GM12878 (cell line): ENCODE results near the gene NUMB. TPM values are rescaled to one million over a fixed set of nuclear protein-coding genes. Genes with fewer than 3 reads are reported as not detected.

ENCODE experiments used
- ATAC-seq: fragments of 200-7000 bp; cut with Tn5 transposase; 3 replicates; pipeline ENCODE4 v1.9.1; 2020; ENCODE audit warnings: mild to moderate bottlenecking, moderate library complexity
- BruUV-seq: library from RNA; stranded (reverse); fragments of 400-500 nt; replicated peaks from 2 replicates; lab custom pipeline; 2021; lab: Mats Ljungman, UMichigan
- CTCF ChIA-PET: fragments of 300-600 bp; sonication (Branson Sonifier 250); formaldehyde crosslinking; extraction: SDS; loops from one replicate; lab custom pipeline; 2021; ENCODE audit warnings: inconsistent platforms; lab: Yijun Ruan, JAX
- POLR2A ChIA-PET: fragments of 350-600 bp; formaldehyde crosslinking; extraction: SDS; loops from one replicate; lab custom pipeline; 2021; ENCODE audit warnings: inconsistent platforms; lab: Charles Lee
- RAD21 ChIA-PET: fragments of 300-600 bp; sonication (Branson Sonifier 250); formaldehyde crosslinking; loops from one replicate; lab custom pipeline; 2023; ENCODE audit warnings: antibody characterized with exemption; ENCODE audit not compliant: unreplicated experiment; lab: Charles Lee
- SMC1A ChIA-PET: fragments of 300-600 bp; sonication (Branson Sonifier 250); formaldehyde crosslinking; loops from one replicate; lab custom pipeline; 2023; ENCODE audit not compliant: unreplicated experiment, uncharacterized antibody; lab: Charles Lee
- DNase-seq: peaks from one replicate; pipeline ENCODE4 v3.0.0-alpha.2; 2011; ENCODE audit warnings: low read depth, low spot score
- FAIRE-seq: peaks from 3 replicates; lab custom pipeline; 2011; peaks lifted over from hg19 to GRCh38; lab: Jason Lieb, UNC
- H2AFZ ChIP-seq: 2 replicates; pipeline ENCODE4 v1.6.0; 2011; ENCODE audit warnings: low read depth, low read length, control low read depth; ENCODE audit not compliant: control insufficient read depth
- H3K27ac ChIP-seq: 2 replicates; pipeline ENCODE4 v1.5.1; 2011; ENCODE audit warnings: control low read depth; ENCODE audit not compliant: control insufficient read depth, insufficient read depth
- H3K27me3 ChIP-seq, 2 experiments: replicated peaks in 1 of 2; 2 replicates each; pipeline versions ENCODE4 v1.6.0 to v1.6.1; 2011; ENCODE audit warnings: low read length in 1 of 2; ENCODE audit not compliant: control insufficient read depth in 2 of 2, insufficient read depth in 2 of 2
- H3K36me3 ChIP-seq, 2 experiments: 2 replicates each; pipeline ENCODE4 v1.5.1; 2011; ENCODE audit warnings: low read length in 1 of 2; ENCODE audit not compliant: control insufficient read depth in 2 of 2, insufficient read depth in 2 of 2
- H3K4me1 ChIP-seq: 2 replicates; pipeline ENCODE4 v1.6.1; 2011; ENCODE audit warnings: mild to moderate bottlenecking, low read length, moderate library complexity, mixed read lengths; ENCODE audit not compliant: control insufficient read depth, insufficient read depth
- H3K4me2 ChIP-seq: 2 replicates; pipeline ENCODE4 v1.6.0; 2011; ENCODE audit warnings: control low read depth; ENCODE audit not compliant: control insufficient read depth, insufficient read depth
- H3K4me3 ChIP-seq: fragments of 200-600 bp; sonication (generic); 2 replicates; pipeline ENCODE4 v1.5.1; 2016
- H3K79me2 ChIP-seq: 2 replicates; pipeline ENCODE4 v1.6.0; 2011; ENCODE audit warnings: low read length; ENCODE audit not compliant: control insufficient read depth, insufficient read depth
- H3K9ac ChIP-seq: 2 replicates; pipeline ENCODE4 v1.8.0; 2011; ENCODE audit warnings: low read length, control low read depth, mixed read lengths; ENCODE audit not compliant: control insufficient read depth, insufficient read depth
- H3K9me3 ChIP-seq: replicated peaks from 3 replicates; pipeline ENCODE4 v1.5.1; 2011; ENCODE audit warnings: mild to moderate bottlenecking, low read length; ENCODE audit not compliant: control insufficient read depth, insufficient read depth
- H4K20me1 ChIP-seq: 2 replicates; pipeline ENCODE4 v1.6.0; 2011; ENCODE audit not compliant: control insufficient read depth, insufficient read depth
- ATF2 ChIP-seq: IDR thresholded peaks from 2 replicates; pipeline ENCODE4 v1.6.1; 2012; ENCODE audit warnings: low read length, inconsistent platforms
- BRCA1 ChIP-seq: IDR thresholded peaks from 2 replicates; pipeline ENCODE4 v1.6.1; 2011; ENCODE audit warnings: low read depth, low read length, improper control_type of control experiment
- CBX3 ChIP-seq: fragments of 200-600 bp; sonication (generic); IDR thresholded peaks from 2 replicates; pipeline ENCODE4 v1.6.1; 2016; ENCODE audit warnings: low read depth, borderline replicate concordance
- IKZF1 ChIP-seq: fragments of 450-650 bp; conservative IDR thresholded peaks from 2 replicates; pipeline ENCODE4 v1.6.1; 2017; ENCODE audit warnings: antibody characterized with exemption, mild to moderate bottlenecking
- MLLT1 ChIP-seq: fragments of 450-650 bp; IDR thresholded peaks from 2 replicates; pipeline ENCODE4 v1.6.1; 2016; ENCODE audit warnings: mild to moderate bottlenecking
- MXI1 ChIP-seq: fragments of 150-350 bp; IDR thresholded peaks from 2 replicates; pipeline ENCODE4 v1.6.1; 2011; ENCODE audit warnings: low read depth, mild to moderate bottlenecking, inconsistent platforms, low read length, improper control_type of control experiment
- NR2C1 ChIP-seq: fragments of 450-650 bp; IDR thresholded peaks from 2 replicates; pipeline ENCODE4 v1.6.1; 2017; ENCODE audit warnings: antibody characterized with exemption, mild to moderate bottlenecking, moderate library complexity
- TARDBP ChIP-seq: IDR thresholded peaks from 2 replicates; pipeline ENCODE4 v1.6.1; 2016; ENCODE audit warnings: borderline replicate concordance
- TBL1XR1 ChIP-seq: IDR thresholded peaks from 2 replicates; pipeline ENCODE4 v1.6.1; 2012; ENCODE audit warnings: low read depth, low read length, improper control_type of control experiment
- TCF7 ChIP-seq: IDR thresholded peaks from 2 replicates; pipeline ENCODE4 v1.6.1; 2014; ENCODE audit warnings: antibody characterized with exemption, borderline replicate concordance
- ZBTB11 ChIP-seq: fragments of 450-650 bp; formaldehyde crosslinking; IDR thresholded peaks from 2 replicates; pipeline ENCODE4 v1.5.0; 2022; ENCODE audit warnings: mild to moderate bottlenecking, missing genetic modification characterization
- ZNF274 ChIP-seq: IDR thresholded peaks from one replicate; pipeline ENCODE4 v1.8.0; 2011; ENCODE audit not compliant: insufficient read length, insufficient read depth
- WGBS: methylation state at CpG from one replicate; pipeline ENCODE4 v1.1.6; 2016; ENCODE audit warnings: low lambda C conversion rate; ENCODE audit not compliant: insufficient replicate concordance, insufficient coverage; ENCODE audit errors: missing lambda C conversion rate; 5-methylcytosine and 5-hydroxymethylcytosine counted together
- in situ Hi-C: fragments of 300-500 bp; cut with MboI; formaldehyde crosslinking; loops from 9 replicates; pipeline ENCODE4 v1.14.3; 2018; ENCODE audit warnings: mixed read lengths
- intact Hi-C: fragments of 100-400 bp; cut with micrococcal nuclease; formaldehyde crosslinking; loops from one replicate; pipeline ENCODE4 v1.14.2; 2022; ENCODE audit not compliant: unreplicated experiment
- polyA plus RNA-seq, 11 experiments: library from polyadenylated mRNA; depleted of rRNA in 4 of 11; unstranded in 6 of 11; stranded (reverse) in 5 of 11; fragments of >200 nt; fragmentation: Nextera tagmentation in 4 of 11; fragmentation: Illumina TruSeq in 1 of 11; extraction: Ambion mirVana in 4 of 11; extraction: Trizol in 1 of 11; gene quantifications; 1 replicate in 1 of 11; 2 replicates in 10 of 11; pipeline versions ENCODE4 v1.2.1 to v1.2.3, GENCODE V29; 2011 to 2016; ENCODE audit warnings: inconsistent platforms in 2 of 11, missing spikeins in 2 of 11, low read depth in 1 of 11
- total RNA-seq, 4 experiments: library from RNA; depleted of rRNA in 3 of 4; stranded (reverse); fragments of >200 nt in 3 of 4; fragmentation: Illumina TruSeq in 1 of 4; extraction: Trizol in 1 of 4; gene quantifications; 2 replicates each; pipeline versions ENCODE4 v1.2.1 to v1.2.3, GENCODE V29; 2013 to 2021

Gene NUMB
- total and polyA plus RNA-seq, 10 of the 15 experiments (the other 5 are each of a cell fraction or from before 2014, with no cell fraction given): 22.0 to 147 (median 48.9) TPM

- Histone ChIP-seq H3K27me3 (no peaks in the 10 kb centered on the region), H4K20me1 (no peaks in the 10 kb centered on the region), H3K9ac (no peak overlapping the region), H3K79me2 (peaks cover 4% of the 10 kb centered on the region; the same call in 1 of the 2 replicates), H3K4me1 (peaks cover 28% of the 10 kb centered on the region), H2AFZ (no peak overlapping the region), H3K9me3 (no peaks in the 10 kb centered on the region), H3K4me2 (peak overlapping the region; percentile 94), H3K4me3 (no peak overlapping the region), H3K36me3 (no peaks in the 10 kb centered on the region; a peak in 1 of 4 replicates), H3K27ac (peak overlapping the region; percentile 23; the same call in 1 of the 2 replicates)
- CTCF ChIA-PET: interaction anchor here (1.0 to 2.1 kb wide), 6 partner anchors 17 to 224 kb away, joined by 3 to 9 read pairs (median 6); no protein-coding TSS in a partner anchor
- FAIRE-seq: no peak
- 47% methylated on average over 1 of the region's 1 CpG for WGBS
- in situ Hi-C loops (no loop called here), intact Hi-C loops (loop anchor here (5.0 kb wide), 3 partner anchors 43 to 223 kb away; partner anchors contain the start of gene NUMB)
- BruUV-seq: no TSS peak
- TF ChIP-seq TBL1XR1 (no peak), TCF7 (no peak), MLLT1 (no peak), ZNF274 (no peak), NR2C1 (no peak), MXI1 (no peak), CBX3 (no peak), ATF2 (no peak), TARDBP (no peak), ZBTB11 (CRISPR knock-in tag) (no peak), BRCA1 (no peak), IKZF1 (no peak)
- RAD21 ChIA-PET: interaction anchor here (0.7 to 1.7 kb wide), 14 partner anchors 17 to 228 kb away, joined by 3 to 13 read pairs (median 4); no protein-coding TSS in a partner anchor
- DNase-seq: no peak
- no peak for ATAC-seq
- POLR2A ChIA-PET: interaction anchor here (0.5 to 1.4 kb wide), 10 partner anchors 13 to 229 kb away, joined by 3 to 7 read pairs (median 4); partner anchors contain the start of gene NUMB
- SMC1A ChIA-PET: interaction anchor here (0.7 to 1.4 kb wide), 13 partner anchors 17 to 229 kb away, joined by 3 to 12 read pairs (median 5); no protein-coding TSS in a partner anchor
Measured at GRCh38 chr14:73249108-73249507, 209.2 kb downstream of the NUMB start.
